ENCODE measurements around the gene RUVBL1.

GRCh38 chr3:128069271-128069670, 54.3 kb downstream of the RUVBL1 start:
- no peak for TF ChIP-seq CTCF (IDR thresholded peaks at IDR 0.05)
- no peak for TF ChIP-seq POLR2A (IDR thresholded peaks at IDR 0.05)

All from lower leg skin (tissue), 3 donors.